Mammary epithelial cell (primary cell): ENCODE data around the gene TTPAL.

ENCODE experiments used
- EZH2 ChIP-seq: IDR thresholded peaks from 2 replicates; pipeline ENCODE4 v1.6.1; 2012; ENCODE audit warnings: low read length, inconsistent platforms, borderline replicate concordance
- TF ChIP-seq, protein P1 (sequence below), 2 donors: IDR thresholded peaks in 1 of 2; conservative IDR thresholded peaks in 1 of 2; 2 replicates each; pipeline ENCODE4 v1.5.1; 2011 to 2012; ENCODE audit warnings: inconsistent platforms in 2 of 2, low read length in 2 of 2, mild to moderate bottlenecking in 2 of 2, control low read depth in 1 of 2, low read depth in 1 of 2; ENCODE audit not compliant: insufficient read depth in 1 of 2; ENCODE audit errors: extremely low read depth in 1 of 2

DNA sequence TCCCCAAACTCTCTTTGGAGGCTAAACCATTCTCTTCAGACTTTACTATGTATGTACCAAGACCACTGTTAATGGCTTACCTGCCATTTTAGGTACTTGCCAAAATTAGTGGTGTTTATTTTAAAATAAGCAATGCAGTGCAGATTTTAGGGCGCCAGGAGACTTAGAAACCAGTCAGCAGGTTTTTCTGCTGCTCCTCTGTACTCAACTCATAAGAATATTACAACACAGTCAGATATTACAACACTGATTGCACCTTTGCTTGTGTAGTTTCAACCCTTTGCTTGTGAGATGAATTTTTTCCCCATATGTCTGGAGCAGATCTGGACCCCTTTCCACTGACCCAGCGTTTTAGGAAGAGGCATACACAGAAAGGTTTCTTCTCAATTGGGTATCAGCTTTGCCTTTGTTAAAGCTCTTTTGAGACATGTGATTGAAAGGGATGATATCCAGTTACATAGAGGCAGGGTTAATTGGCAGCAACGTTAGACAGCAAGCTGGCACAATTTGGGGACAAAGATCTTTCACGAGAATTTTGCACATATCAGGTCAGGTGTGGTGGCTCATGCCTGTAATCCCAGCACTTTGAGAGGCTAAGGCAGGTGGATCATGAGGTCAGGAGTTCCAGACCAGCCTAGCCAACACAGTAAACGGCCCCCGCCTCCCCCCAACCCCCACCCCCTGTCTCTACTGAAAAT lies 6.2 kb downstream of the TTPAL start:
- TF ChIP-seq, protein P1, sequence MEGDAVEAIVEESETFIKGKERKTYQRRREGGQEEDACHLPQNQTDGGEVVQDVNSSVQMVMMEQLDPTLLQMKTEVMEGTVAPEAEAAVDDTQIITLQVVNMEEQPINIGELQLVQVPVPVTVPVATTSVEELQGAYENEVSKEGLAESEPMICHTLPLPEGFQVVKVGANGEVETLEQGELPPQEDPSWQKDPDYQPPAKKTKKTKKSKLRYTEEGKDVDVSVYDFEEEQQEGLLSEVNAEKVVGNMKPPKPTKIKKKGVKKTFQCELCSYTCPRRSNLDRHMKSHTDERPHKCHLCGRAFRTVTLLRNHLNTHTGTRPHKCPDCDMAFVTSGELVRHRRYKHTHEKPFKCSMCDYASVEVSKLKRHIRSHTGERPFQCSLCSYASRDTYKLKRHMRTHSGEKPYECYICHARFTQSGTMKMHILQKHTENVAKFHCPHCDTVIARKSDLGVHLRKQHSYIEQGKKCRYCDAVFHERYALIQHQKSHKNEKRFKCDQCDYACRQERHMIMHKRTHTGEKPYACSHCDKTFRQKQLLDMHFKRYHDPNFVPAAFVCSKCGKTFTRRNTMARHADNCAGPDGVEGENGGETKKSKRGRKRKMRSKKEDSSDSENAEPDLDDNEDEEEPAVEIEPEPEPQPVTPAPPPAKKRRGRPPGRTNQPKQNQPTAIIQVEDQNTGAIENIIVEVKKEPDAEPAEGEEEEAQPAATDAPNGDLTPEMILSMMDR (conservative IDR thresholded peaks at IDR 0.05 in 1 of 2, IDR thresholded peaks at IDR 0.05 in 1 of 2; ENCODE audit: extremely low read depth in 1 of 2, insufficient read depth in 1 of 2, low read depth in 1 of 2, low read length in 2 of 2), result no peak
- TF ChIP-seq EZH2, result no peak
